Measurements from ENCODE around the gene PTHLH.

PTHLH gene

GRCh38 chr12:27927347-27927746 lies 45.2 kb downstream of the PTHLH start:
- TF ChIP-seq ZFX (IDR thresholded peaks at IDR 0.05) (no peak), CTCF (conservative IDR thresholded peaks at IDR 0.05) (no peak)

GRCh38 chr12:27924350-27925135 lies 48.0 kb downstream of the PTHLH start:
- TF ChIP-seq CTCF (conservative IDR thresholded peaks at IDR 0.05) (no peak), ZFX (IDR thresholded peaks at IDR 0.05) (no peak)

More at GRCh38 chr12:27927347-27927746, 45.2 kb downstream of the PTHLH start:
- H3K27ac ChIP-seq, result no peak overlapping the region

GRCh38 chr12:27922531-27923139 lies 49.9 kb downstream of the PTHLH start:
- TF ChIP-seq ZFX (IDR thresholded peaks at IDR 0.05) (no peak), CTCF (conservative IDR thresholded peaks at IDR 0.05) (no peak)
- peak overlapping the region; percentile 43 for H3K27ac ChIP-seq

More at GRCh38 chr12:27924350-27925135, 48.0 kb downstream of the PTHLH start:
- no peak overlapping the region for H3K27ac ChIP-seq

- TF ChIP-seq ZFX (IDR thresholded peaks at IDR 0.05) (no peak), CTCF (conservative IDR thresholded peaks at IDR 0.05) (no peak)
- H3K27ac ChIP-seq, result no peak overlapping the region
Observed at GRCh38 chr12:27919671-27920235, 52.8 kb downstream of the PTHLH start.

GRCh38 chr12:27915536-27915935 lies 57.0 kb downstream of the PTHLH start:
- TF ChIP-seq CTCF (conservative IDR thresholded peaks at IDR 0.05), result no peak
- TF ChIP-seq ZFX (IDR thresholded peaks at IDR 0.05), result no peak
- H3K27ac ChIP-seq, result no peak overlapping the region

DNA sequence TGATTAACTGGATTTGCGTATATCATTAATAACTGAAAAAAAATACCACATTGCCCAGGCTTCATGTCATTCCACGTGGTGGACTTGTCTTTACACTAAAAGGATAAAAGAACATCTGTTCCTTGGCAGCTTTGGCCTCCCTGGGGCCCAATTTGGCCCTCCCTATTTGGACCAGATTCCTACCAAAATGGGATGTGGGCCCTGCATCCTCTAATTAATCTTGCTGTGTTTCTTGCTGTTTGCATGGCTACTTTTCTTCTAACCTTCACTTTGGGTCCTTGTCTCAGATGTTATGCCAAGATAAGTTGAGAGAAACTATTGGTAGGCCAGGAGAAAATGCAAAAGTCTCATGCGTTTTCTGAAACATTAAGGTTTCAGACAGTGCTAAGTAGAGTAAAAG lies 57.5 kb downstream of the PTHLH start:
- TF ChIP-seq CTCF (conservative IDR thresholded peaks at IDR 0.05), result no peak
- TF ChIP-seq ZFX (IDR thresholded peaks at IDR 0.05), result no peak
- H3K27ac ChIP-seq, result no peak overlapping the region

- TF ChIP-seq CTCF (conservative IDR thresholded peaks at IDR 0.05), result no peak
- no peak for TF ChIP-seq ZFX (IDR thresholded peaks at IDR 0.05)
- no peak overlapping the region for H3K27ac ChIP-seq
Observed at GRCh38 chr12:27913999-27914614, 58.4 kb downstream of the PTHLH start.

Measured in C4-2B (cell line).